Suprapubic skin (tissue), 4 donors: ENCODE results near the gene VMA21.

Source experiments
- CTCF ChIP-seq, 2 donors: fragments of 200-600 bp in 1 of 2; fragments of 450-650 bp in 1 of 2; sonication (generic) in 1 of 2; IDR thresholded peaks; one replicate each; pipeline ENCODE4 v1.5.1; 2016 to 2019; ENCODE audit warnings: antibody characterized with exemption in 2 of 2, mild to moderate bottlenecking in 1 of 2, moderate library complexity in 1 of 2
- EP300 ChIP-seq: sonication (generic); formaldehyde crosslinking; IDR thresholded peaks from one replicate; pipeline ENCODE4 v1.6.1; 2017; ENCODE audit warnings: antibody characterized with exemption
- POLR2A ChIP-seq, 2 donors: fragments of 450-650 bp; IDR thresholded peaks; one replicate each; pipeline ENCODE4 v1.6.1; 2017; ENCODE audit warnings: antibody characterized with exemption in 2 of 2, mild to moderate bottlenecking in 2 of 2, moderate library complexity in 2 of 2
- POLR2AphosphoS5 ChIP-seq, 3 donors: sonication (generic); formaldehyde crosslinking; IDR thresholded peaks; one replicate each; pipeline ENCODE4 v1.6.1; 2017; ENCODE audit warnings: antibody characterized with exemption in 3 of 3

GRCh38 chrX:151384807-151385206, 12.2 kb upstream of the VMA21 start:
- TF ChIP-seq CTCF (IDR thresholded peaks at IDR 0.05), result no peak
- no peak for TF ChIP-seq POLR2A (IDR thresholded peaks at IDR 0.05)
- no peak for TF ChIP-seq POLR2AphosphoS5 (IDR thresholded peaks at IDR 0.05)
- no peak for TF ChIP-seq EP300
